GM23248 (cell line): ENCODE data around the gene CDK10.
"Not testable (repeated sequence)": the region's sequence is repeated elsewhere in the genome, so short reads cannot be mapped to it uniquely, and the experiment has no call there.

Experiments
- EZH2 ChIP-seq: fragments of 200-600 bp; sonication (generic); IDR thresholded peaks from 2 replicates; pipeline ENCODE4 v1.6.1; 2018; ENCODE audit warnings: antibody characterized with exemption, mild to moderate bottlenecking; ENCODE audit not compliant: insufficient read depth, poor library complexity, severe bottlenecking
- EZH2phosphoT487 ChIP-seq: fragments of 200-600 bp; sonication (generic); IDR thresholded peaks from 2 replicates; pipeline ENCODE4 v1.6.1; 2018; ENCODE audit warnings: antibody characterized with exemption, moderate library complexity, mild to moderate bottlenecking, low read depth; ENCODE audit not compliant: insufficient read depth

DNA sequence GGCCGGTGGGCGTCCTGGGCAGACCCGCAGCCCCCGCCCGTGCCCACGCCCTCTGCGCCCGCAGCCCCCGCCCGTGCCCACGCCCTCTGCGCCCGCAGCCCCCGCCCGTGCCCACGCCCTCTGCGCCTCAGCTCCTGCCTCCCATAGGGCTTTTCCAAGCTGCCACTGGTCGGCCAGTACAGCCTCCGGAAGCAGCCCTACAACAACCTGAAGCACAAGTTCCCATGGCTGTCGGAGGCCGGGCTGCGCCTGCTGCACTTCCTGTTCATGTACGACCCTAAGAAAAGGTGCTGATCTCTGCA lies 8.2 kb downstream of the CDK10 start:
- not testable (repeated sequence) for TF ChIP-seq EZH2, EZH2phosphoT487
